Liver (tissue), 9 donors: ENCODE measurements around the gene LPCAT1. TPM values are rescaled to one million over a fixed set of nuclear protein-coding genes. Genes with fewer than 3 reads are reported as not detected.

Experiments used
- DNase-seq: peaks from one replicate; pipeline ENCODE4 v3.0.0-alpha.2; 2017; ENCODE audit warnings: low spot score
- H3K27ac ChIP-seq, 2 donors: one replicate each; pipeline ENCODE4 v1.7.0; 2013; ENCODE audit warnings: inconsistent platforms in 2 of 2, low read length in 2 of 2, control low read depth in 1 of 2, low read depth in 1 of 2, mild to moderate bottlenecking in 1 of 2
- H3K27me3 ChIP-seq, 4 donors: one replicate each; pipeline versions ENCODE4 v1.6.1 to v1.7.0; 2013; ENCODE audit warnings: low read length in 3 of 4, inconsistent platforms in 1 of 4, mild to moderate bottlenecking in 1 of 4, moderate library complexity in 1 of 4; ENCODE audit not compliant: control insufficient read depth in 4 of 4, insufficient read depth in 4 of 4
- H3K36me3 ChIP-seq, 4 donors: one replicate each; pipeline versions ENCODE4 v1.6.1 to v1.7.0; 2013; ENCODE audit warnings: low read length in 3 of 4, mild to moderate bottlenecking in 3 of 4, low read depth in 1 of 4, moderate library complexity in 1 of 4; ENCODE audit not compliant: control insufficient read depth in 4 of 4, insufficient read depth in 3 of 4
- H3K4me1 ChIP-seq, 4 donors: one replicate each; pipeline versions ENCODE4 v1.6.1 to v1.7.0; 2013; ENCODE audit warnings: low read length in 3 of 4, mild to moderate bottlenecking in 3 of 4, moderate library complexity in 1 of 4; ENCODE audit not compliant: control insufficient read depth in 4 of 4, insufficient read depth in 4 of 4
- H3K4me3 ChIP-seq, 3 donors: one replicate each; pipeline versions ENCODE4 v1.6.1 to v1.7.0; 2013; ENCODE audit warnings: low read length in 3 of 3, control low read depth in 1 of 3, low read depth in 1 of 3, mild to moderate bottlenecking in 1 of 3
- H3K9ac ChIP-seq, 2 donors: one replicate each; pipeline ENCODE4 v1.7.0; 2013; ENCODE audit warnings: low read length in 2 of 2, mild to moderate bottlenecking in 2 of 2, moderate library complexity in 2 of 2, control low read depth in 1 of 2, low read depth in 1 of 2
- H3K9me3 ChIP-seq, 4 donors: one replicate each; pipeline versions ENCODE4 v1.6.1 to v1.7.0; 2013; ENCODE audit warnings: low read length in 3 of 4; ENCODE audit not compliant: control insufficient read depth in 4 of 4
- ATF3 ChIP-seq: IDR thresholded peaks from 2 replicates; pipeline ENCODE4 v1.6.1; 2016; ENCODE audit warnings: antibody characterized with exemption
- CTCF ChIP-seq: fragments of 150-350 bp; IDR thresholded peaks from 2 replicates; pipeline ENCODE4 v1.5.1; 2017; ENCODE audit warnings: improper control_type of control experiment, low read depth, low read length; ENCODE audit not compliant: missing input control
- FOXA1 ChIP-seq: IDR thresholded peaks from 2 replicates; pipeline ENCODE4 v1.6.1; 2016; ENCODE audit warnings: antibody characterized with exemption
- FOXA2 ChIP-seq: IDR thresholded peaks from 2 replicates; pipeline ENCODE4 v1.6.1; 2016; ENCODE audit warnings: antibody characterized with exemption
- GABPA ChIP-seq, 2 donors: IDR thresholded peaks in 1 of 2; conservative IDR thresholded peaks in 1 of 2; 2 replicates each; pipeline ENCODE4 v1.6.1; 2016; ENCODE audit warnings: antibody characterized with exemption in 2 of 2, mild to moderate bottlenecking in 1 of 2, moderate library complexity in 1 of 2
- HNF4A ChIP-seq, 2 donors: conservative IDR thresholded peaks; 2 replicates each; pipeline ENCODE4 v1.6.1; 2016; ENCODE audit warnings: antibody characterized with exemption in 2 of 2, mild to moderate bottlenecking in 2 of 2
- HNF4G ChIP-seq: IDR thresholded peaks from 2 replicates; pipeline ENCODE4 v1.6.1; 2016; ENCODE audit warnings: antibody characterized with exemption
- JUND ChIP-seq, 2 donors: IDR thresholded peaks; 2 replicates each; pipeline ENCODE4 v1.6.1; 2016; ENCODE audit warnings: antibody characterized with exemption in 2 of 2
- MAX ChIP-seq: IDR thresholded peaks from 2 replicates; pipeline ENCODE4 v1.6.1; 2016; ENCODE audit warnings: antibody characterized with exemption
- NR2F2 ChIP-seq: IDR thresholded peaks from 2 replicates; pipeline ENCODE4 v1.6.1; 2016; ENCODE audit warnings: antibody characterized with exemption
- RAD21 ChIP-seq, 2 donors: IDR thresholded peaks; 2 replicates each; pipeline ENCODE4 v1.6.1; 2016; ENCODE audit warnings: antibody characterized with exemption in 2 of 2, mild to moderate bottlenecking in 2 of 2
- REST ChIP-seq: IDR thresholded peaks from 2 replicates; pipeline ENCODE4 v1.6.1; 2016; ENCODE audit warnings: antibody characterized with exemption, mild to moderate bottlenecking
- RXRA ChIP-seq, 2 donors: IDR thresholded peaks; 2 replicates each; pipeline ENCODE4 v1.6.1; 2017 to 2018; ENCODE audit warnings: antibody characterized with exemption in 2 of 2, mild to moderate bottlenecking in 1 of 2
- SP1 ChIP-seq: IDR thresholded peaks from 2 replicates; pipeline ENCODE4 v1.6.1; 2018; ENCODE audit warnings: antibody characterized with exemption, mild to moderate bottlenecking
- TAF1 ChIP-seq: conservative IDR thresholded peaks from 2 replicates; pipeline ENCODE4 v1.6.1; 2016; ENCODE audit warnings: antibody characterized with exemption, mild to moderate bottlenecking
- YY1 ChIP-seq: IDR thresholded peaks from 2 replicates; pipeline ENCODE4 v1.6.1; 2016; ENCODE audit warnings: antibody characterized with exemption, mild to moderate bottlenecking
- ZBTB33 ChIP-seq: IDR thresholded peaks from 2 replicates; pipeline ENCODE4 v1.6.1; 2016; ENCODE audit warnings: antibody characterized with exemption
- WGBS: extraction: QIAGEN DNeasy Blood & Tissue Kit; methylation state at CpG from one replicate; pipeline ENCODE4 v1.1.7; 2013; 5-methylcytosine and 5-hydroxymethylcytosine counted together
- polyA plus RNA-seq, 2 donors: library from polyadenylated mRNA; stranded (reverse) in 1 of 2; unstranded in 1 of 2; fragments of 200-250 nt in 1 of 2; fragments of >200 nt in 1 of 2; fragmentation: Nextera tagmentation in 1 of 2; extraction: Ambion mirVana in 1 of 2; gene quantifications; one replicate each; pipeline versions ENCODE4 v1.2.1 to v1.2.3, GENCODE V29; 2013 to 2015
- total RNA-seq, 2 donors: library from RNA; depleted of rRNA; stranded (reverse); fragments of >200 nt; gene quantifications; one replicate each; pipeline ENCODE4 v1.2.3, GENCODE V29; 2014
- donor health status: healthy.
- donor health status: healthy.
- donor health status: healthy.
- donor health status: healthy.
- donor health status: healthy.

The LPCAT1 gene
- total and polyA plus RNA-seq, 4 donors = 1.5 to 12.8 (median 9.9) TPM

- Histone ChIP-seq H3K4me1 (peaks cover 4 to 17% (median 10%) of the 10 kb centered on the region in 4 donors), H3K36me3 (no peaks in the 10 kb centered on the region), H3K9ac (no peak overlapping the region), H3K27ac (no peak overlapping the region), H3K27me3 (no peaks in the 10 kb centered on the region), H3K4me3 (no peak overlapping the region), H3K9me3 (no peaks in the 10 kb centered on the region)
- WGBS = 97% methylated on average over 20 of the region's 20 CpGs
- no peak for TF ChIP-seq FOXA1
- TF ChIP-seq REST = no peak
- TF ChIP-seq SP1 = no peak
- TF ChIP-seq HNF4A (conservative IDR thresholded peaks at IDR 0.05) = no peak
- no peak for TF ChIP-seq RXRA (IDR thresholded peaks at IDR 0.05)
- no peak for TF ChIP-seq TAF1
- TF ChIP-seq YY1 = no peak
- TF ChIP-seq ZBTB33 = no peak
- no peak for TF ChIP-seq RAD21 (IDR thresholded peaks at IDR 0.05)
- TF ChIP-seq CTCF = no peak
- TF ChIP-seq MAX = no peak
- no peak for TF ChIP-seq JUND (IDR thresholded peaks at IDR 0.05)
- no peak for TF ChIP-seq FOXA2
- no peak for TF ChIP-seq HNF4G
- no peak for TF ChIP-seq NR2F2
- no peak for TF ChIP-seq GABPA (IDR thresholded peaks at IDR 0.05 in 1 of 2, conservative IDR thresholded peaks at IDR 0.05 in 1 of 2)
- peak; percentile 32 for DNase-seq
Measured at GRCh38 chr5:1524799-1525623, 1.3 kb upstream of the LPCAT1 start.

- Histone ChIP-seq H3K4me1 (peaks cover 4 to 17% (median 10%) of the 10 kb centered on the region in 4 donors), H3K9me3 (no peaks in the 10 kb centered on the region), H3K36me3 (no peaks in the 10 kb centered on the region), H3K9ac (peak overlapping the region in 1 of 2 donors; percentile 24), H3K27ac (peak overlapping the region; percentile 71 to 86), H3K4me3 (peak overlapping the region in 2 of 3 donors; percentile 45 to 98), H3K27me3 (no peaks in the 10 kb centered on the region)
- WGBS = 84% methylated on average over 13 of the region's 13 CpGs
- DNase-seq = peak; percentile 32
- TF ChIP-seq ATF3 (no peak), HNF4A (conservative IDR thresholded peaks at IDR 0.05) (no peak), YY1 (no peak), JUND (IDR thresholded peaks at IDR 0.05) (no peak), TAF1 (no peak), FOXA2 (no peak), NR2F2 (no peak), REST (no peak), FOXA1 (no peak), GABPA (IDR thresholded peaks at IDR 0.05 in 1 of 2, conservative IDR thresholded peaks at IDR 0.05 in 1 of 2) (no peak), CTCF (no peak)
Measured at GRCh38 chr5:1524481-1524798, 680 bp upstream of the LPCAT1 start.
